H1 (cell line): ENCODE measurements around the gene EEF1AKMT2. TPM values are rescaled to one million over a fixed set of nuclear protein-coding genes. Genes with fewer than 3 reads are reported as not detected.

ENCODE experiments used
- CTCF ChIA-PET: fragments of 300-600 bp; sonication (Branson Sonifier 250); formaldehyde crosslinking; loops from one replicate; lab custom pipeline; 2021; ENCODE audit not compliant: partially characterized antibody; lab: Charles Lee
- POLR2A ChIA-PET: fragments of 300-600 bp; sonication (Branson Sonifier 250); formaldehyde crosslinking; loops from one replicate; lab custom pipeline; 2021; ENCODE audit warnings: inconsistent platforms; ENCODE audit not compliant: partially characterized antibody; lab: Charles Lee
- DNase-seq, 2 experiments: peaks; one replicate each; pipeline versions ENCODE4 v3.0.0 to v3.0.0-alpha.2; 2010 to 2022; ENCODE audit warnings: low spot score in 2 of 2, low read depth in 1 of 2, mixed read lengths in 1 of 2
- FAIRE-seq: peaks from 2 replicates; lab custom pipeline; 2011; peaks lifted over from hg19 to GRCh38; lab: Jason Lieb, UNC
- H2AFZ ChIP-seq: 2 replicates; pipeline ENCODE4 v1.8.1; 2012; ENCODE audit warnings: low read length, inconsistent platforms
- H2AK5ac ChIP-seq: 2 replicates; pipeline ENCODE4 v1.6.1; 2013; ENCODE audit warnings: low read depth, low read length
- H2BK120ac ChIP-seq: replicated peaks from 2 replicates; pipeline ENCODE3; 2013; ENCODE audit warnings: low read depth, low read length, inconsistent platforms
- H2BK12ac ChIP-seq: 2 replicates; pipeline ENCODE4 v1.6.1; 2013; ENCODE audit warnings: low read depth, low read length
- H2BK15ac ChIP-seq: 2 replicates; pipeline ENCODE4 v1.6.1; 2013; ENCODE audit warnings: low read length
- H2BK20ac ChIP-seq: 2 replicates; pipeline ENCODE4 v1.6.1; 2013; ENCODE audit warnings: low read length
- H2BK5ac ChIP-seq: 2 replicates; pipeline ENCODE4 v1.6.1; 2013; ENCODE audit warnings: low read depth, low read length
- H3K14ac ChIP-seq: 2 replicates; pipeline ENCODE4 v1.6.1; 2013; ENCODE audit warnings: inconsistent platforms; ENCODE audit not compliant: insufficient read length
- H3K18ac ChIP-seq: 2 replicates; pipeline ENCODE4 v1.6.1; 2013; ENCODE audit warnings: low read length; ENCODE audit errors: extremely low read depth
- H3K23ac ChIP-seq: 2 replicates; pipeline ENCODE4 v1.6.1; 2013; ENCODE audit warnings: inconsistent platforms; ENCODE audit not compliant: insufficient read length
- H3K23me2 ChIP-seq: 2 replicates; pipeline ENCODE4 v1.6.1; 2013; ENCODE audit warnings: low read depth, low read length
- H3K27ac ChIP-seq: 2 replicates; pipeline ENCODE4 v1.6.1; 2011; ENCODE audit warnings: low read depth, low read length, inconsistent platforms
- H3K27me3 ChIP-seq, 4 experiments: replicated peaks in 1 of 4; 1 replicate in 1 of 4; 2 replicates in 3 of 4; pipeline versions ENCODE4 v1.6.1 to v1.8.1; 2011 to 2013; ENCODE audit warnings: low read length in 3 of 4, mild to moderate bottlenecking in 3 of 4, inconsistent platforms in 2 of 4, mixed read lengths in 2 of 4, moderate library complexity in 1 of 4; ENCODE audit not compliant: control insufficient read depth in 3 of 4, insufficient read depth in 3 of 4; ENCODE audit errors: extremely low read depth in 1 of 4
- H3K36me3 ChIP-seq, 4 experiments: 2 replicates each; pipeline versions ENCODE4 v1.6.1 to v1.8.1; 2011 to 2013; ENCODE audit warnings: mild to moderate bottlenecking in 4 of 4, low read length in 3 of 4, moderate library complexity in 2 of 4, control low read depth in 1 of 4, inconsistent platforms in 1 of 4; ENCODE audit not compliant: insufficient read depth in 4 of 4, control insufficient read depth in 2 of 4
- H3K4ac ChIP-seq: replicated peaks from 2 replicates; pipeline ENCODE3; 2013; ENCODE audit warnings: low read length, low read depth, mixed read lengths, inconsistent platforms; ENCODE audit not compliant: insufficient read length
- H3K4me1 ChIP-seq, 4 experiments: replicated peaks in 1 of 4; 1 replicate in 1 of 4; 2 replicates in 3 of 4; pipeline versions ENCODE4 v1.6.1 to v1.8.1; 2011 to 2013; ENCODE audit warnings: low read length in 3 of 4, inconsistent platforms in 2 of 4, mixed read lengths in 1 of 4; ENCODE audit not compliant: insufficient read depth in 4 of 4, control insufficient read depth in 3 of 4
- H3K4me2 ChIP-seq, 2 experiments: 2 replicates each; pipeline versions ENCODE4 v1.6.1 to v1.8.1; 2011 to 2013; ENCODE audit warnings: low read depth in 2 of 2, low read length in 2 of 2, control low read depth in 1 of 2, inconsistent platforms in 1 of 2, mild to moderate bottlenecking in 1 of 2; ENCODE audit not compliant: insufficient read depth in 1 of 2
- H3K4me3 ChIP-seq, 4 experiments: fragments of 200-600, 300-600 bp in 1 of 4; sonication (generic), shearing (Covaris generic), sonication (Bioruptor Twin) in 1 of 4; 2 replicates each; pipeline versions ENCODE4 v1.5.1 to v1.8.1; 2011 to 2016; ENCODE audit warnings: low read length in 4 of 4, low read depth in 3 of 4, control low read depth in 2 of 4, inconsistent platforms in 2 of 4, mild to moderate bottlenecking in 2 of 4, mixed read lengths in 1 of 4, moderate library complexity in 1 of 4; ENCODE audit not compliant: insufficient read depth in 2 of 4; ENCODE audit errors: extremely low read depth in 1 of 4
- H3K56ac ChIP-seq: replicated peaks from 2 replicates; pipeline ENCODE3; 2013; ENCODE audit warnings: low read depth, mild to moderate bottlenecking, mixed read lengths, low read length, inconsistent platforms; ENCODE audit not compliant: insufficient read length
- H3K79me1 ChIP-seq: 2 replicates; pipeline ENCODE4 v1.6.1; 2013; ENCODE audit warnings: low read depth, low read length, control low read depth
- H3K79me2 ChIP-seq, 2 experiments: 2 replicates each; pipeline versions ENCODE4 v1.6.1 to v1.8.1; 2012 to 2013; ENCODE audit warnings: low read length in 2 of 2, mild to moderate bottlenecking in 2 of 2, inconsistent platforms in 1 of 2; ENCODE audit not compliant: insufficient read depth in 2 of 2, control insufficient read depth in 1 of 2
- H3K9ac ChIP-seq, 4 experiments: replicated peaks in 1 of 4; 1 replicate in 1 of 4; 2 replicates in 3 of 4; pipeline versions ENCODE4 v1.6.1 to v1.8.1; 2011 to 2013; ENCODE audit warnings: low read depth in 3 of 4, low read length in 3 of 4, control low read depth in 2 of 4, mild to moderate bottlenecking in 2 of 4, moderate library complexity in 2 of 4, inconsistent platforms in 1 of 4; ENCODE audit errors: extremely low read depth in 1 of 4
- H3K9me3 ChIP-seq, 2 experiments: 2 replicates each; pipeline versions ENCODE4 v1.6.1 to v1.8.1; 2012 to 2013; ENCODE audit warnings: mild to moderate bottlenecking in 2 of 2, moderate library complexity in 2 of 2, control low read depth in 1 of 2, inconsistent platforms in 1 of 2, low read depth in 1 of 2, low read length in 1 of 2, mixed read lengths in 1 of 2; ENCODE audit not compliant: insufficient read depth in 2 of 2
- H4K20me1 ChIP-seq, 2 experiments: replicated peaks in 1 of 2; 2 replicates each; pipeline versions ENCODE3 to v1.8.1; 2011 to 2013; ENCODE audit warnings: inconsistent platforms in 2 of 2, low read length in 2 of 2, mild to moderate bottlenecking in 1 of 2; ENCODE audit not compliant: insufficient read depth in 2 of 2, control insufficient read depth in 1 of 2
- H4K5ac ChIP-seq: 2 replicates; pipeline ENCODE4 v1.6.1; 2013; ENCODE audit warnings: low read length, low read depth, mixed read lengths, inconsistent platforms; ENCODE audit not compliant: insufficient read length
- H4K8ac ChIP-seq: 2 replicates; pipeline ENCODE4 v1.8.0; 2013; ENCODE audit warnings: mild to moderate bottlenecking, moderate library complexity, low read length, inconsistent platforms; ENCODE audit not compliant: insufficient read depth; ENCODE audit errors: extremely low read depth
- H4K91ac ChIP-seq: replicated peaks from 2 replicates; pipeline ENCODE3; 2013; ENCODE audit warnings: low read length, mixed read lengths, inconsistent platforms; ENCODE audit not compliant: insufficient read length
- RBBP5 ChIP-seq: IDR thresholded peaks from 2 replicates; pipeline ENCODE4 v1.7.1; 2012; ENCODE audit warnings: low read depth, mild to moderate bottlenecking, inconsistent platforms, low read length, moderate library complexity, borderline replicate concordance
- SIX5 ChIP-seq: IDR thresholded peaks from 2 replicates; pipeline ENCODE4 v1.6.1; 2011; ENCODE audit warnings: mild to moderate bottlenecking, low read depth, low read length
- TAF7 ChIP-seq: optimal IDR thresholded peaks from 2 replicates; pipeline ENCODE3; 2011; ENCODE audit warnings: low read depth, mild to moderate bottlenecking, inconsistent platforms, low read length, moderate library complexity, borderline replicate concordance
- TCF12 ChIP-seq: IDR thresholded peaks from 2 replicates; pipeline ENCODE4 v1.6.1; 2011; ENCODE audit warnings: low read depth, mild to moderate bottlenecking, low read length
- polyA plus RNA-seq, 7 experiments: library from polyadenylated mRNA; depleted of rRNA in 3 of 7; stranded (reverse) in 5 of 7; unstranded in 2 of 7; fragments of >200 nt in 5 of 7; fragments of 200-250 nt in 2 of 7; gene quantifications; 1 replicate in 5 of 7; 2 replicates in 1 of 7; 4 replicates in 1 of 7; pipeline versions ENCODE4 v1.2.1 to v1.2.3, GENCODE V29; 2011 to 2013; ENCODE audit warnings: missing spikeins in 2 of 7, mixed read lengths in 2 of 7
- total RNA-seq: library from RNA; stranded (reverse); fragmentation: NEBNext Ultra II Directional; extraction: Animal tissue kit (Norgen Biotek cat#: 25700); gene quantifications from 2 replicates; pipeline ENCODE4 v1.2.1, GENCODE V29; 2021

EEF1AKMT2 gene
- total and polyA plus RNA-seq, 2 of the 8 experiments (the other 6 are each of a cell fraction or from before 2014, with no cell fraction given) = 9.8 to 26.8 TPM

GRCh38 chr10:124830445-124830844 lies 38.8 kb upstream of the EEF1AKMT2 start:
- DNase-seq = no peak
- no peaks in the 10 kb centered on the region for H4K20me1 ChIP-seq
- H2BK15ac ChIP-seq = no peak overlapping the region
- H3K4me2 ChIP-seq = no peak overlapping the region
- no peak overlapping the region for H4K91ac ChIP-seq
- no peak overlapping the region for H3K4ac ChIP-seq
- no peak overlapping the region for H2BK5ac ChIP-seq
- no peak overlapping the region for H3K4me3 ChIP-seq
- ChIA-PET CTCF (interaction anchor here (1.0 to 1.6 kb wide), 2 partner anchors 12 to 30 kb away, joined by 3 to 6 read pairs; partner anchors contain the start of gene ABRAXAS2), POLR2A (no interaction called here)
- no peak overlapping the region for H2AFZ ChIP-seq
- no peak for FAIRE-seq
- no peak overlapping the region for H3K56ac ChIP-seq
- no peak overlapping the region for H2AK5ac ChIP-seq
- no peaks in the 10 kb centered on the region for H3K9me3 ChIP-seq
- H3K14ac ChIP-seq = no peak overlapping the region
- H3K79me2 ChIP-seq = no peaks in the 10 kb centered on the region
- no peak overlapping the region for H2BK20ac ChIP-seq
- no peak overlapping the region for H2BK120ac ChIP-seq
- H3K9ac ChIP-seq = no peak overlapping the region
- no peaks in the 10 kb centered on the region for H3K79me1 ChIP-seq
- no peak overlapping the region for H3K27ac ChIP-seq
- H3K4me1 ChIP-seq = no peaks in the 10 kb centered on the region
- no peak overlapping the region for H2BK12ac ChIP-seq
- H3K36me3 ChIP-seq = peaks cover 12 to 79% (median 52%) of the 10 kb centered on the region in 4 experiments
- no peak overlapping the region for H3K18ac ChIP-seq
- H3K27me3 ChIP-seq = no peaks in the 10 kb centered on the region
- H3K23ac ChIP-seq = no peak overlapping the region
- no peak overlapping the region for H4K5ac ChIP-seq
- TF ChIP-seq TCF12 (no peak), SIX5 (no peak), RBBP5 (no peak), TAF7 (no peak)
- no peak overlapping the region for H4K8ac ChIP-seq
- H3K23me2 ChIP-seq = no peaks in the 10 kb centered on the region
